KMS-11 (cell line): ENCODE measurements around the gene EIF2AK3.

Source experiments
- H2AFZ ChIP-seq: fragments of 200-600 bp; sonication (generic); 2 replicates; pipeline ENCODE4 v1.6.1; 2016; ENCODE audit warnings: antibody characterized with exemption, mixed run types, low read depth
- H3K27ac ChIP-seq: fragments of 200-600 bp; sonication (generic); 2 replicates; pipeline ENCODE4 v1.6.1; 2016; ENCODE audit warnings: mild to moderate bottlenecking, mixed run types
- H3K27me3 ChIP-seq: fragments of 200-600 bp; sonication (generic); 2 replicates; pipeline ENCODE4 v1.6.1; 2017; ENCODE audit warnings: mild to moderate bottlenecking, low read depth, mixed run types, moderate library complexity; ENCODE audit not compliant: insufficient read depth
- H3K36me3 ChIP-seq: fragments of 200-600 bp; sonication (generic); 2 replicates; pipeline ENCODE4 v1.6.1; 2017; ENCODE audit warnings: mild to moderate bottlenecking, mixed run types; ENCODE audit not compliant: insufficient read depth
- H3K4me1 ChIP-seq: fragments of 200-600 bp; sonication (generic); 2 replicates; pipeline ENCODE4 v1.6.1; 2016; ENCODE audit warnings: mild to moderate bottlenecking, low read depth, mixed run types; ENCODE audit not compliant: poor library complexity, severe bottlenecking
- H3K4me2 ChIP-seq: fragments of 200-600 bp; sonication (generic); 2 replicates; pipeline ENCODE4 v1.7.0; 2016; ENCODE audit warnings: mild to moderate bottlenecking, mixed run types
- H3K4me3 ChIP-seq: fragments of 200-600 bp; sonication (generic); IDR thresholded peaks from 2 replicates; pipeline ENCODE4 v1.6.1; 2017; ENCODE audit warnings: low read depth, low read length, mixed read lengths; ENCODE audit not compliant: insufficient read depth
- H3K79me2 ChIP-seq: fragments of 200-600 bp; sonication (generic); 2 replicates; pipeline ENCODE4 v1.6.1; 2016; ENCODE audit warnings: low read depth, mixed run types; ENCODE audit not compliant: insufficient read depth
- H3K9ac ChIP-seq: fragments of 200-600 bp; sonication (generic); 2 replicates; pipeline ENCODE4 v1.6.1; 2016; ENCODE audit warnings: mild to moderate bottlenecking, mixed run types
- H4K20me1 ChIP-seq: fragments of 200-600 bp; sonication (generic); 2 replicates; pipeline ENCODE4 v1.6.1; 2016; ENCODE audit warnings: mild to moderate bottlenecking, mixed run types; ENCODE audit not compliant: insufficient read depth
- TF ChIP-seq, protein P1 (sequence below): fragments of 200-600 bp; sonication (generic); conservative IDR thresholded peaks from 2 replicates; pipeline ENCODE4 v1.6.1; 2017; ENCODE audit warnings: low read depth, mild to moderate bottlenecking, antibody characterized with exemption, low read length, moderate library complexity, mixed read lengths

EIF2AK3 gene

DNA sequence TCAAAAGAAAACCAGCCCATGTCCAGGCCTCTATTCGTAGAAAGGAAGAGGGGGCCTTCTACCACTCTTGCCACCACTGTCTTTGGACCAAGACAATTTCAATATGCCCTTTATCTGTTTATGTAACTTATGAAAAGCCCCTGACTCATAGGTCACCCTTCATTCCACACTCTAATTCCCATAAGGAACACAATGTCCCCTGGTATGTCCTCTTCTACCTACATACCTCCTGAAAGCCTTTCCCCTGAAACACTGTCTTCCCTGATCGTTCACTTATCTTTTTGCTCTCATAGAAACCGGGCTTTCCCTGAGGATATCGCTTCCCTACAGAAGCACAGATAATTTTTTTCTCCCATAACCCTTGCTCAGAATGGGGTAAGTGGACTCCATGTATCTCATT is 13.3 kb downstream of the EIF2AK3 start:
- H3K27ac ChIP-seq: no peak overlapping the region; the same call in 1 of the 2 replicates
- H3K4me3 ChIP-seq: no peak overlapping the region
- no peaks in the 10 kb centered on the region for H3K36me3 ChIP-seq
- H3K9ac ChIP-seq: no peak overlapping the region
- peaks cover 56% of the 10 kb centered on the region; the same call in 1 of the 2 replicates for H3K79me2 ChIP-seq
- peak overlapping the region; percentile 66; the same call in 1 of the 2 replicates for H3K4me2 ChIP-seq
- peaks cover 86% of the 10 kb centered on the region for H3K4me1 ChIP-seq
- TF ChIP-seq, protein P1, sequence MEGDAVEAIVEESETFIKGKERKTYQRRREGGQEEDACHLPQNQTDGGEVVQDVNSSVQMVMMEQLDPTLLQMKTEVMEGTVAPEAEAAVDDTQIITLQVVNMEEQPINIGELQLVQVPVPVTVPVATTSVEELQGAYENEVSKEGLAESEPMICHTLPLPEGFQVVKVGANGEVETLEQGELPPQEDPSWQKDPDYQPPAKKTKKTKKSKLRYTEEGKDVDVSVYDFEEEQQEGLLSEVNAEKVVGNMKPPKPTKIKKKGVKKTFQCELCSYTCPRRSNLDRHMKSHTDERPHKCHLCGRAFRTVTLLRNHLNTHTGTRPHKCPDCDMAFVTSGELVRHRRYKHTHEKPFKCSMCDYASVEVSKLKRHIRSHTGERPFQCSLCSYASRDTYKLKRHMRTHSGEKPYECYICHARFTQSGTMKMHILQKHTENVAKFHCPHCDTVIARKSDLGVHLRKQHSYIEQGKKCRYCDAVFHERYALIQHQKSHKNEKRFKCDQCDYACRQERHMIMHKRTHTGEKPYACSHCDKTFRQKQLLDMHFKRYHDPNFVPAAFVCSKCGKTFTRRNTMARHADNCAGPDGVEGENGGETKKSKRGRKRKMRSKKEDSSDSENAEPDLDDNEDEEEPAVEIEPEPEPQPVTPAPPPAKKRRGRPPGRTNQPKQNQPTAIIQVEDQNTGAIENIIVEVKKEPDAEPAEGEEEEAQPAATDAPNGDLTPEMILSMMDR: no peak
- H4K20me1 ChIP-seq: no peaks in the 10 kb centered on the region
- H3K27me3 ChIP-seq: no peaks in the 10 kb centered on the region
- no peak overlapping the region for H2AFZ ChIP-seq

DNA sequence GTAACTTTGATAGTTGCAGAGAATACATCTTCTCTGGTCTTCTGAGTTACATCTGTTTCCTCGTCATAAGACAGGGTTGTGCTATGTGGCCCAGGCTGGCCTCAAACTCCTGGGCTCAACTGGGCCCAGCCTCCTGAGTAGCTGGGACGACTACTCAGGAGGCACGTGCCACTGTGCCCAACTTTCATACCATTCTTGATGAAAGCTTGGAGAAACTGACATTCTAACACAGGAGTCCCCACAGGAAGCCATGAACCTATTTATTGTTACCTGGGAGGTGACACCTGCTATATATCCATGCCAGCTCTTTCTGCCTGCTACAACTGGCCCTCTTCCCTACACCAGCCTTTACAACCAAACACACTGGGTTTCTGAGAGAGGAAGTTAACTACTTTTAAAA is 19.1 kb downstream of the EIF2AK3 start:
- Histone ChIP-seq H2AFZ (no peak overlapping the region), H3K4me3 (no peak overlapping the region), H4K20me1 (no peaks in the 10 kb centered on the region), H3K36me3 (no peaks in the 10 kb centered on the region), H3K4me1 (peaks cover 88% of the 10 kb centered on the region), H3K27ac (peak overlapping the region; percentile 77; the same call in 1 of the 2 replicates), H3K4me2 (peak overlapping the region; percentile 96; the same call in 1 of the 2 replicates), H3K79me2 (peaks cover 51% of the 10 kb centered on the region), H3K9ac (no peak overlapping the region; the same call in 1 of the 2 replicates), H3K27me3 (no peaks in the 10 kb centered on the region)
- TF ChIP-seq, protein P1: no peak

DNA sequence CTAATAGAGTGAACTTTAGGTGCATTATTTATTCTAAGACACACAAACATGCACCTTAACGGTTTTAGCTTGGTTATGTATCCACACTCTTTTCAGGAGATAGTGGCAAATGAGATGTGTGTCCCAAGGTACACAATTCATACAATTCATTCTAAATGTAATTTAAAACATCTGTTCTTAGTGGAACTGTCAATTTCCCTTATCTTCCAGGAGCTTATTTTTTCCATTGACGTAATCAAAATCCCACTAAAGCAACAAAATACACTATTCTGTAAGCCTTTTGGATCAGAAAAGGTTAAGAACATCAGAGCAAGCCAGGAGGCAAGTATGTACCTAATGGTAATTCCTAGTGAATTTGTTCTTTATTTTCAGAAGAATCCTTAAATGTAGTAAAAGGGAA is 19.8 kb downstream of the EIF2AK3 start:
- peaks cover 54% of the 10 kb centered on the region for H3K79me2 ChIP-seq
- TF ChIP-seq, protein P1: no peak
- H3K4me3 ChIP-seq: no peak overlapping the region
- H3K9ac ChIP-seq: peak overlapping the region; percentile 36; the same call in 1 of the 2 replicates
- peaks cover 89% of the 10 kb centered on the region for H3K4me1 ChIP-seq
- H3K27me3 ChIP-seq: no peaks in the 10 kb centered on the region
- H3K4me2 ChIP-seq: peak overlapping the region; percentile 96
- no peak overlapping the region for H2AFZ ChIP-seq
- no peaks in the 10 kb centered on the region for H4K20me1 ChIP-seq
- no peaks in the 10 kb centered on the region for H3K36me3 ChIP-seq
- H3K27ac ChIP-seq: peak overlapping the region; percentile 77

DNA sequence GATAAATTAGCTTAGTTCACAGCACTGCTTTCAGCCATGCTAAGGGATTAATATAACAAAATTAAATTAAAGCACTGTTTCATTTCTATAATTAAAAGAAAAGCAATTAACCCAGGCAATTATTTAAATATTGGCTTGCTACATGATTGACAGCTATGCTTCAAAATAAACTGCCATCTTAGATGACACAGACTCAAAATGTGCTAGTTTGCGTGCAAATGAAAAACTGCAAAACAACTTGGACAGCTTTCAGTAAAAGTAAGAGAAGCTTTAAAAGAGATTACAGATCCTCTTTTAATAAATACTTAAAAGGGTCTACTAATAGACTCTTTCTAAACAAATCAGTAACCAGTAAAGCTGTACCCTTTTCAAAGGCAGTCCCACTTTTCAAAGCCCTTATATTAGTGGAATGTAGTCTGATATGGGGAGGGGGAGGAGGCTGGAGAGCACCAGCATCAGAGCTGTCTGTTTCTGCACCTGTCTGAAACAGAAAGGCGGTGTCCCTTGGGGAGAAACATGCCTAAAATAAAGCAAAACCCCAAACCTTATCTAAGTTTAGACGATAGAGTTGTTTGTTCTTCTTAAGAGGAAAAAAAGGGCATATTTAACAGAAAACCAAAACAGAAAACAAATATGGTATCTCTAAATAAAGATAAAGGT is 20.8 kb downstream of the EIF2AK3 start:
- Histone ChIP-seq H3K4me3 (peak overlapping the region; percentile 48), H3K27me3 (no peaks in the 10 kb centered on the region), H3K4me1 (peaks cover 91% of the 10 kb centered on the region), H3K36me3 (no peaks in the 10 kb centered on the region), H3K79me2 (peaks cover 60% of the 10 kb centered on the region), H3K9ac (peak overlapping the region; percentile 36), H2AFZ (no peak overlapping the region), H3K4me2 (peak overlapping the region; percentile 96), H4K20me1 (no peaks in the 10 kb centered on the region), H3K27ac (peak overlapping the region; percentile 77)
- TF ChIP-seq, protein P1: no peak
